ENCODE results near the gene APC2.

DNA sequence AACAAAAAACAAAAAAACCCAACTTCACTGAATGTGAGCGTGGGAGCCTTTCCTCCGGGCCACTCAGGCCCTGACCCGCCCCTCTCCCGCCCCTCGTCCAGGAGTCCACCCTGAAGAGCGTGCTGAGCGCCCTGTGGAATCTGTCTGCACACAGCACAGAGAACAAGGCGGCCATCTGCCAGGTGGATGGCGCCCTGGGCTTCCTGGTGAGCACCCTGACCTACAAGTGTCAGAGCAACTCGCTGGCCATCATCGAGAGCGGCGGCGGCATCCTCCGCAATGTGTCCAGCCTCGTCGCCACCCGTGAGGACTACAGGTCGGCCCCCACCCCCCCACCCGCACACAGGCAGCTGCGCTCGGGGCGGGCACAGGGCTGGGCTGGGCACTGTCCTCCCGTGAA lies 11.9 kb downstream of the APC2 start:
- no peak for TF ChIP-seq POLR2AphosphoS5 (IDR thresholded peaks at IDR 0.05; ENCODE audit: borderline replicate concordance, low read depth, low read length)
- no peak for TF ChIP-seq EZH2 (IDR thresholded peaks at IDR 0.05)
- TF ChIP-seq FOXP2 (optimal IDR thresholded peaks at IDR 0.05; ENCODE audit: control extremely low read depth, extremely low read length, insufficient read depth), result no peak

Measured in SK-N-MC (cell line).